GM18909 (cell line): ENCODE measurements around the gene OR10J4.
"Not testable (repeated sequence)": the region's sequence is repeated elsewhere in the genome, so short reads cannot be mapped to it uniquely, and the experiment has no call there.

Experiments used
- ATAC-seq: cut with Tn5 transposase; IDR thresholded peaks from one replicate; pipeline ENCODE4 v1.9.1; 2021; ENCODE audit warnings: mild to moderate bottlenecking; ENCODE audit not compliant: unreplicated experiment, poor library complexity

The OR10J4 gene

GRCh38 chr1:159431904-159432303 lies at the start of gene OR10J4:
OR10J4 (plus strand) TSS chr1:159432204.
- no peak for ATAC-seq

- no peak for ATAC-seq
These were observed 25.2 kb upstream of the OR10J4 start for GRCh38 chr1:159406821-159407220.

GRCh38 chr1:159408862-159409400 lies 23.1 kb upstream of the OR10J4 start:
- ATAC-seq = no peak

GRCh38 chr1:159421821-159422220 lies 10.2 kb upstream of the OR10J4 start:
- ATAC-seq = no peak

GRCh38 chr1:159428536-159428935 lies 3.5 kb upstream of the OR10J4 start:
- ATAC-seq = no peak

- no peak for ATAC-seq
These were observed 2.7 kb upstream of the OR10J4 start for GRCh38 chr1:159429074-159429861.

GRCh38 chr1:159430985-159431384 lies 1.0 kb upstream of the OR10J4 start:
- ATAC-seq = no peak

GRCh38 chr1:159436469-159436868 lies 4.5 kb downstream of the OR10J4 start:
- ATAC-seq = no peak

- ATAC-seq = no peak
These were observed 7.4 kb downstream of the OR10J4 start, which contains the start of gene OR10J1 for GRCh38 chr1:159439422-159439821. OR10J1 (plus strand) TSS chr1:159439722; CDS start chr1:159439792, 70 bp downstream.

GRCh38 chr1:159441360-159441759 lies 9.4 kb downstream of the OR10J4 start:
- ATAC-seq = no peak

- ATAC-seq = no peak
These were observed 10.4 kb downstream of the OR10J4 start for GRCh38 chr1:159442428-159442827.

- no peak for ATAC-seq
These were observed 11.2 kb downstream of the OR10J4 start for GRCh38 chr1:159443066-159443750.

- no peak for ATAC-seq
These were observed 12.5 kb downstream of the OR10J4 start for GRCh38 chr1:159444511-159444910.

- ATAC-seq = no peak
These were observed 16.2 kb downstream of the OR10J4 start for GRCh38 chr1:159448181-159448580.

- ATAC-seq = not testable (repeated sequence)
These were observed 17.6 kb downstream of the OR10J4 start for GRCh38 chr1:159449605-159450004.

GRCh38 chr1:159459551-159459950 lies 27.5 kb downstream of the OR10J4 start:
- no peak for ATAC-seq

GRCh38 chr1:159465191-159465603 lies 33.2 kb downstream of the OR10J4 start:
- ATAC-seq = no peak

GRCh38 chr1:159468321-159468720 lies 36.3 kb downstream of the OR10J4 start:
- no peak for ATAC-seq

- ATAC-seq = no peak
These were observed 38.0 kb downstream of the OR10J4 start for GRCh38 chr1:159469921-159470533.

GRCh38 chr1:159473335-159473734 lies 41.3 kb downstream of the OR10J4 start:
- no peak for ATAC-seq

GRCh38 chr1:159474926-159475325 lies 42.9 kb downstream of the OR10J4 start:
- no peak for ATAC-seq
